A549 (cell line): ENCODE results near the gene CLEC20A. TPM values are rescaled to one million over a fixed set of nuclear protein-coding genes. Genes with fewer than 3 reads are reported as not detected.

Source experiments
- ATAC-seq, 2 experiments: fragments of 200-7000 bp in 1 of 2; fragments of >200 bp in 1 of 2; cut with Nextera tagmentation in 1 of 2; cut with Tn5 transposase in 1 of 2; 3 replicates each; pipeline versions ENCODE4 v1.8.0 to v1.9.1; 2018 to 2020; ENCODE audit warnings: mild to moderate bottlenecking in 1 of 2, moderate library complexity in 1 of 2
- CTCF ChIA-PET: fragments of 300-600 bp; sonication (Branson Sonifier 250); formaldehyde crosslinking; extraction: SDS; loops from one replicate; lab custom pipeline; 2021; ENCODE audit warnings: antibody characterized with exemption, inconsistent platforms; lab: Yijun Ruan, JAX
- POLR2A ChIA-PET: fragments of 350-600 bp; formaldehyde crosslinking; extraction: SDS; loops from one replicate; lab custom pipeline; 2021; ENCODE audit warnings: antibody characterized with exemption, inconsistent platforms; lab: Yijun Ruan, JAX
- DNase-seq, 2 experiments: peaks; one replicate each; pipeline versions ENCODE4 v3.0.0 to v3.0.0-alpha.2; 2011 to 2016; ENCODE audit warnings: low read depth in 1 of 2, low spot score in 1 of 2
- FAIRE-seq: peaks from 2 replicates; lab custom pipeline; 2011; peaks lifted over from hg19 to GRCh38; lab: Jason Lieb, UNC
- H3K27ac ChIP-seq, 2 experiments: fragments of >200 bp; sonication (Bioruptor Twin); formaldehyde crosslinking; 3 replicates each; pipeline ENCODE4 v1.5.1; 2016 to 2017
- H3K4me1 ChIP-seq: fragments of >200 bp; sonication (Bioruptor Twin); formaldehyde crosslinking; 3 replicates; pipeline ENCODE4 v1.6.1; 2016
- H3K4me2 ChIP-seq: fragments of >200 bp; sonication (Bioruptor Twin); formaldehyde crosslinking; 3 replicates; pipeline ENCODE4 v1.6.1; 2016
- H3K4me3 ChIP-seq: fragments of >200 bp; sonication (Bioruptor Twin); formaldehyde crosslinking; 3 replicates; pipeline ENCODE4 v1.5.1; 2016
- H3K9me3 ChIP-seq: fragments of >200 bp; sonication (Bioruptor Twin); formaldehyde crosslinking; 3 replicates; pipeline ENCODE4 v1.6.1; 2016
- CHD2 ChIP-seq: fragments of 150-350 bp; IDR thresholded peaks from 2 replicates; pipeline ENCODE4 v1.6.1; 2014; ENCODE audit warnings: low read length; ENCODE audit not compliant: partially characterized antibody
- EHF ChIP-seq: fragments of 250-450 bp; sonication (Bioruptor Pico); IDR thresholded peaks from 2 replicates; pipeline ENCODE4 v1.5.0; 2020; ENCODE audit warnings: mild to moderate bottlenecking
- ESRRA ChIP-seq: fragments of 150-350 bp; IDR thresholded peaks from 2 replicates; pipeline ENCODE4 v1.6.1; 2014; ENCODE audit warnings: mild to moderate bottlenecking, low read length, borderline replicate concordance
- FOSB ChIP-seq: fragments of 250-450 bp; sonication (Bioruptor Pico); IDR thresholded peaks from 2 replicates; pipeline ENCODE4 v1.5.0; 2020; ENCODE audit warnings: mild to moderate bottlenecking, moderate library complexity
- FOSL2 ChIP-seq, 2 experiments: fragments of 450-650 bp in 1 of 2; fragments of >200 bp in 1 of 2; sonication (Bioruptor Twin) in 1 of 2; formaldehyde crosslinking; IDR thresholded peaks; 2 replicates each; pipeline versions ENCODE4 v1.5.0 to v1.6.1; 2016 to 2020; ENCODE audit warnings: mild to moderate bottlenecking in 1 of 2, moderate library complexity in 1 of 2
- HES2 ChIP-seq: fragments of >200 bp; sonication (Bioruptor Twin); formaldehyde crosslinking; IDR thresholded peaks from 2 replicates; pipeline ENCODE4 v1.6.1; 2016
- MYC ChIP-seq: IDR thresholded peaks from 2 replicates; pipeline ENCODE4 v1.6.1; 2012; ENCODE audit warnings: mild to moderate bottlenecking, inconsistent platforms, low read length, improper control_type of control experiment, borderline replicate concordance
- NR3C1 ChIP-seq: fragments of >200 bp; sonication (Bioruptor Twin); formaldehyde crosslinking; IDR thresholded peaks from 3 replicates; pipeline ENCODE4 v1.6.1; 2017
- POLR2A ChIP-seq: IDR thresholded peaks from 2 replicates; pipeline ENCODE4 v1.6.1; 2012; ENCODE audit warnings: mild to moderate bottlenecking, low read length
- REST ChIP-seq: fragments of 200-600 bp; sonication (generic); IDR thresholded peaks from 2 replicates; pipeline ENCODE4 v1.6.1; 2016; ENCODE audit warnings: antibody characterized with exemption, mild to moderate bottlenecking, moderate library complexity
- SMC3 ChIP-seq: fragments of >200 bp; sonication (Bioruptor Twin); formaldehyde crosslinking; IDR thresholded peaks from 3 replicates; pipeline ENCODE4 v1.6.1; 2018; ENCODE audit warnings: inconsistent platforms
- ZC3H11A ChIP-seq: fragments of 450-650 bp; IDR thresholded peaks from 2 replicates; pipeline ENCODE4 v1.6.1; 2014; ENCODE audit warnings: antibody characterized with exemption, mild to moderate bottlenecking
- ZSCAN20 ChIP-seq: fragments of 250-450 bp; sonication (Bioruptor Pico); IDR thresholded peaks from 2 replicates; pipeline ENCODE4 v1.8.0; 2022; ENCODE audit warnings: mild to moderate bottlenecking, moderate library complexity
- WGBS: methylation state at CpG from one replicate; pipeline ENCODE4 v1.1.6; 2017; ENCODE audit errors: missing lambda C conversion rate; 5-methylcytosine and 5-hydroxymethylcytosine counted together
- polyA plus RNA-seq, 4 experiments: library from polyadenylated mRNA; depleted of rRNA in 3 of 4; stranded (reverse); fragments of >200 nt; fragmentation: RNase III in 1 of 4; extraction: RNeasy Plus Mini Kit Qiagen cat#74134 plus additional on column Dnase treatment in 1 of 4; gene quantifications; 2 replicates in 3 of 4; 3 replicates in 1 of 4; pipeline ENCODE4 v1.2.3, GENCODE V29; 2011 to 2017
- TF ChIP-seq, protein P1 (sequence below): fragments of >200 bp; sonication (Bioruptor Twin); formaldehyde crosslinking; IDR thresholded peaks from 3 replicates; pipeline ENCODE4 v1.5.1; 2016
- TF ChIP-seq, protein P2 (sequence below): fragments of 150-350 bp; IDR thresholded peaks from 2 replicates; pipeline ENCODE4 v1.6.1; 2014; ENCODE audit warnings: low read depth, mild to moderate bottlenecking, low read length
- TF ChIP-seq, protein P3 (sequence below): fragments of >200 bp; sonication (Bioruptor Twin); formaldehyde crosslinking; IDR thresholded peaks from 3 replicates; pipeline ENCODE4 v1.6.1; 2016

Gene CLEC20A
- polyA plus RNA-seq, 2 of the 4 experiments (the other 2 are of a cell fraction), result not detected

DNA sequence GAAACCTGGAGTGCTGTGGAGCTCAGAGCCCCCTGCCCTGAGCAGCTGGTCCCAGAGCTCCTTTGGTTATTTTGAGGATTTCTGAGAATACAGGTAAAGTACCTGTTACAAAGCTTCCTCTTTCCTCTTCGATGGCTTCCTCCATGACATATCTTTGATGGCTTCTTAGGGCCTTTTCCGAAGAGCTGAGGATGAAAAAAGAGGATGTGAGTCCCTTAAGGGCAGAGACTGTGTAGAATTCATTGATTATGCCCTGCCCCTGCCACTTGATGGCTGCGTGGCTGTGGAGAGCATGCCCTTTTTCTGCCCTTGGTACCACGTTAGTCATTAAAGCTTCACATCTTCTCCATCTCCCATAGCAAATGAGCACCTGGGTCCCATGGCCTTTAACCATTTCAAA lies 30.4 kb upstream of the CLEC20A start:
- Histone ChIP-seq H3K4me2 (no peak overlapping the region), H3K9me3 (no peaks in the 10 kb centered on the region), H3K27ac (no peak overlapping the region), H3K4me1 (peaks cover 12% of the 10 kb centered on the region), H3K4me3 (no peak overlapping the region)
- CTCF ChIA-PET, result interaction anchor here (0.7 to 18.9 kb wide), 5 partner anchors 10 to 478 kb away, joined by 3 to 352 read pairs (median 10); no protein-coding TSS in a partner anchor
- no peak for DNase-seq
- ATAC-seq, result no peak
- TF ChIP-seq ZSCAN20 (CRISPR knock-in tag), result no peak
- TF ChIP-seq SMC3, result no peak
- TF ChIP-seq, protein P1, sequence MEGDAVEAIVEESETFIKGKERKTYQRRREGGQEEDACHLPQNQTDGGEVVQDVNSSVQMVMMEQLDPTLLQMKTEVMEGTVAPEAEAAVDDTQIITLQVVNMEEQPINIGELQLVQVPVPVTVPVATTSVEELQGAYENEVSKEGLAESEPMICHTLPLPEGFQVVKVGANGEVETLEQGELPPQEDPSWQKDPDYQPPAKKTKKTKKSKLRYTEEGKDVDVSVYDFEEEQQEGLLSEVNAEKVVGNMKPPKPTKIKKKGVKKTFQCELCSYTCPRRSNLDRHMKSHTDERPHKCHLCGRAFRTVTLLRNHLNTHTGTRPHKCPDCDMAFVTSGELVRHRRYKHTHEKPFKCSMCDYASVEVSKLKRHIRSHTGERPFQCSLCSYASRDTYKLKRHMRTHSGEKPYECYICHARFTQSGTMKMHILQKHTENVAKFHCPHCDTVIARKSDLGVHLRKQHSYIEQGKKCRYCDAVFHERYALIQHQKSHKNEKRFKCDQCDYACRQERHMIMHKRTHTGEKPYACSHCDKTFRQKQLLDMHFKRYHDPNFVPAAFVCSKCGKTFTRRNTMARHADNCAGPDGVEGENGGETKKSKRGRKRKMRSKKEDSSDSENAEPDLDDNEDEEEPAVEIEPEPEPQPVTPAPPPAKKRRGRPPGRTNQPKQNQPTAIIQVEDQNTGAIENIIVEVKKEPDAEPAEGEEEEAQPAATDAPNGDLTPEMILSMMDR, result no peak
- no peak for TF ChIP-seq FOSL2 (IDR thresholded peaks at IDR 0.05)
- no peak for TF ChIP-seq FOSL2 (CRISPR knock-in tag; IDR thresholded peaks at IDR 0.05)
- TF ChIP-seq, protein P2, sequence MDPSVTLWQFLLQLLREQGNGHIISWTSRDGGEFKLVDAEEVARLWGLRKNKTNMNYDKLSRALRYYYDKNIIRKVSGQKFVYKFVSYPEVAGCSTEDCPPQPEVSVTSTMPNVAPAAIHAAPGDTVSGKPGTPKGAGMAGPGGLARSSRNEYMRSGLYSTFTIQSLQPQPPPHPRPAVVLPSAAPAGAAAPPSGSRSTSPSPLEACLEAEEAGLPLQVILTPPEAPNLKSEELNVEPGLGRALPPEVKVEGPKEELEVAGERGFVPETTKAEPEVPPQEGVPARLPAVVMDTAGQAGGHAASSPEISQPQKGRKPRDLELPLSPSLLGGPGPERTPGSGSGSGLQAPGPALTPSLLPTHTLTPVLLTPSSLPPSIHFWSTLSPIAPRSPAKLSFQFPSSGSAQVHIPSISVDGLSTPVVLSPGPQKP, result no peak
- no peak for TF ChIP-seq FOSB (CRISPR knock-in tag)
- no peak for TF ChIP-seq CHD2
- TF ChIP-seq ZC3H11A, result no peak
- TF ChIP-seq EHF (CRISPR knock-in tag), result no peak
- TF ChIP-seq REST, result no peak
- no peak for TF ChIP-seq POLR2A
- no peak for TF ChIP-seq HES2
- TF ChIP-seq, protein P3, sequence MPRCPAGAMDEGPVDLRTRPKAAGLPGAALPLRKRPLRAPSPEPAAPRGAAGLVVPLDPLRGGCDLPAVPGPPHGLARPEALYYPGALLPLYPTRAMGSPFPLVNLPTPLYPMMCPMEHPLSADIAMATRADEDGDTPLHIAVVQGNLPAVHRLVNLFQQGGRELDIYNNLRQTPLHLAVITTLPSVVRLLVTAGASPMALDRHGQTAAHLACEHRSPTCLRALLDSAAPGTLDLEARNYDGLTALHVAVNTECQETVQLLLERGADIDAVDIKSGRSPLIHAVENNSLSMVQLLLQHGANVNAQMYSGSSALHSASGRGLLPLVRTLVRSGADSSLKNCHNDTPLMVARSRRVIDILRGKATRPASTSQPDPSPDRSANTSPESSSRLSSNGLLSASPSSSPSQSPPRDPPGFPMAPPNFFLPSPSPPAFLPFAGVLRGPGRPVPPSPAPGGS, result no peak
- FAIRE-seq, result no peak
- WGBS, result 78% methylated on average over 4 of the region's 4 CpGs
- POLR2A ChIA-PET, result interaction anchor here (0.6 kb wide), 1 partner anchor 99 kb away, joined by 5 read pairs; no protein-coding TSS in a partner anchor

GRCh38 chr1:178521241-178521640 lies 24.5 kb upstream of the CLEC20A start:
- TF ChIP-seq MYC (no peak), ESRRA (no peak), NR3C1 (no peak), HES2 (no peak)
- TF ChIP-seq, protein P1, result no peak
- Histone ChIP-seq H3K4me1 (no peaks in the 10 kb centered on the region), H3K9me3 (no peaks in the 10 kb centered on the region), H3K27ac (no peak overlapping the region), H3K4me3 (no peak overlapping the region), H3K4me2 (no peak overlapping the region)
- CTCF ChIA-PET, result interaction anchor here (0.7 to 8.2 kb wide), 5 partner anchors 11 to 483 kb away, joined by 3 to 34 read pairs (median 3); no protein-coding TSS in a partner anchor
- FAIRE-seq, result no peak
- ATAC-seq, result no peak
- 78% methylated on average over 4 of the region's 4 CpGs for WGBS
- no peak for DNase-seq
- POLR2A ChIA-PET, result no interaction called here
